B cell (primary cell): ENCODE data around the gene CREM. TPM values are rescaled to one million over a fixed set of nuclear protein-coding genes. Genes with fewer than 3 reads are reported as not detected.

Source experiments
- ATAC-seq: fragments of 200-7000 bp; cut with Tn5 transposase; one replicate; pipeline ENCODE4 v1.10.0; 2021; ENCODE audit warnings: low read depth, mild to moderate bottlenecking, moderate number of reproducible peaks, moderate library complexity
- CTCF ChIA-PET: fragments of 350-600 bp; sonication (Branson Sonifier 250); formaldehyde crosslinking; loops from one replicate; lab custom pipeline; 2021; ENCODE audit warnings: antibody characterized with exemption, inconsistent platforms; lab: Charles Lee
- POLR2A ChIA-PET: fragments of 350-600 bp; sonication (Branson Sonifier 250); formaldehyde crosslinking; loops from one replicate; lab custom pipeline; 2021; ENCODE audit warnings: antibody characterized with exemption; lab: Charles Lee
- DNase-seq: peaks from one replicate; pipeline ENCODE4 v3.0.0; 2013
- H2AFZ ChIP-seq: 2 replicates; pipeline ENCODE4 v1.6.1; 2012; ENCODE audit warnings: mild to moderate bottlenecking, low read depth, low read length; ENCODE audit not compliant: insufficient read depth, poor library complexity, severe bottlenecking
- H3K27ac ChIP-seq, 2 donors: 1 replicate in 1 of 2; 2 replicates in 1 of 2; pipeline ENCODE4 v1.5.1; 2012 to 2013; ENCODE audit warnings: low read length in 2 of 2, mild to moderate bottlenecking in 2 of 2, moderate library complexity in 1 of 2
- H3K27me3 ChIP-seq, 4 experiments: fragments of 200-600 bp in 1 of 4; sonication (generic) in 1 of 4; replicated peaks in 1 of 4; 1 replicate in 2 of 4; 2 replicates in 2 of 4; pipeline versions ENCODE4 v1.6.1 to v1.7.0; 2013 to 2016; ENCODE audit warnings: low read length in 3 of 4, mild to moderate bottlenecking in 2 of 4, mixed read lengths in 1 of 4, moderate library complexity in 1 of 4; ENCODE audit not compliant: insufficient read depth in 4 of 4, control insufficient read depth in 3 of 4; ENCODE audit errors: control extremely low read depth in 1 of 4
- H3K36me3 ChIP-seq, 2 experiments: replicated peaks in 1 of 2; 1 replicate in 1 of 2; 2 replicates in 1 of 2; pipeline versions ENCODE4 v1.6.1 to v1.7.1; 2013; ENCODE audit warnings: low read length in 1 of 2; ENCODE audit not compliant: insufficient read depth in 2 of 2, control insufficient read depth in 1 of 2; ENCODE audit errors: control extremely low read depth in 1 of 2, extremely low read depth in 1 of 2
- H3K4me1 ChIP-seq, 2 donors: fragments of 200-600 bp in 1 of 2; sonication (generic) in 1 of 2; 1 replicate in 1 of 2; 2 replicates in 1 of 2; pipeline versions ENCODE4 v1.5.1 to v1.6.1; 2013 to 2017; ENCODE audit warnings: low read length in 2 of 2; ENCODE audit not compliant: control insufficient read depth in 2 of 2, insufficient read depth in 2 of 2
- H3K4me2 ChIP-seq: replicated peaks from 2 replicates; pipeline ENCODE3; 2012; ENCODE audit warnings: mild to moderate bottlenecking, low read depth, low read length; ENCODE audit not compliant: poor library complexity, severe bottlenecking
- H3K4me3 ChIP-seq, 5 experiments: fragments of 200-600 bp in 1 of 5; sonication (generic) in 1 of 5; 1 replicate in 3 of 5; 2 replicates in 2 of 5; pipeline versions ENCODE4 v1.5.1 to v1.7.0; 2011 to 2016; ENCODE audit warnings: low read length in 4 of 5, mild to moderate bottlenecking in 4 of 5, low read depth in 2 of 5, control low read depth in 1 of 5, moderate library complexity in 1 of 5; ENCODE audit not compliant: insufficient read depth in 1 of 5; ENCODE audit errors: control extremely low read depth in 1 of 5, extremely low read depth in 1 of 5
- H3K79me2 ChIP-seq: fragments of 200-600 bp; sonication (generic); one replicate; pipeline ENCODE4 v1.6.0; 2016; ENCODE audit warnings: low read length; ENCODE audit not compliant: control insufficient read depth, insufficient read depth
- H3K9ac ChIP-seq: fragments of 200-600 bp; sonication (generic); 2 replicates; pipeline ENCODE4 v1.6.1; 2017; ENCODE audit warnings: mild to moderate bottlenecking, low read length, moderate library complexity
- H3K9me3 ChIP-seq, 3 donors: one replicate each; pipeline versions ENCODE4 v1.6.1 to v1.7.1; 2013; ENCODE audit warnings: low read length in 2 of 3; ENCODE audit not compliant: control insufficient read depth in 2 of 3, insufficient read depth in 1 of 3; ENCODE audit errors: control extremely low read depth in 1 of 3
- H4K20me1 ChIP-seq: 2 replicates; pipeline ENCODE4 v1.6.0; 2012; ENCODE audit warnings: mild to moderate bottlenecking, low read length; ENCODE audit not compliant: insufficient read depth, control insufficient read depth, poor library complexity, severe bottlenecking
- H3K27ac Mint-ChIP-seq: one replicate; pipeline ENCODE4 v1.8.0; 2021; ENCODE audit warnings: mixed read lengths
- H3K27me3 Mint-ChIP-seq: one replicate; pipeline ENCODE4 v1.8.0; 2021; ENCODE audit warnings: mixed read lengths
- H3K4me1 Mint-ChIP-seq: one replicate; pipeline ENCODE4 v1.8.0; 2021; ENCODE audit warnings: mixed read lengths
- H3K4me3 Mint-ChIP-seq: one replicate; pipeline ENCODE4 v1.8.0; 2021; ENCODE audit warnings: mixed read lengths
- H3K9me3 Mint-ChIP-seq: one replicate; pipeline ENCODE4 v1.8.0; 2022; ENCODE audit warnings: mixed read lengths; ENCODE audit not compliant: insufficient read depth
- CTCF ChIP-seq: fragments of 200-600 bp; IDR thresholded peaks from one replicate; pipeline ENCODE4 v1.8.0; 2022; ENCODE audit warnings: antibody characterized with exemption, mild to moderate bottlenecking
- EZH2 ChIP-seq: IDR thresholded peaks from 2 replicates; pipeline ENCODE4 v1.6.1; 2012; ENCODE audit warnings: borderline replicate concordance, low read depth, mild to moderate bottlenecking, moderate library complexity, low read length; ENCODE audit not compliant: insufficient read depth, poor library complexity, severe bottlenecking
- WGBS: methylation state at CpG from one replicate; pipeline ENCODE4 v1.1.5; 2013; ENCODE audit warnings: missing lambda C conversion rate; ENCODE audit not compliant: insufficient coverage; 5-methylcytosine and 5-hydroxymethylcytosine counted together
- intact Hi-C: fragments of 100-400 bp; cut with micrococcal nuclease; formaldehyde crosslinking; loops from one replicate; pipeline ENCODE4 v1.10.0; 2022
- polyA plus RNA-seq: library from polyadenylated mRNA; depleted of rRNA; stranded (reverse); fragments of >200 nt; gene quantifications from 2 replicates; pipeline ENCODE4 v1.2.3, GENCODE V29; 2012
- total RNA-seq, 2 donors: library from RNA; stranded (reverse); fragments of 120-200 nt in 1 of 2; gene quantifications; 1 replicate in 1 of 2; 2 replicates in 1 of 2; pipeline versions ENCODE4 v1.2.3 to v1.2.4, GENCODE V29; 2013 to 2022

Gene CREM
- total and polyA plus RNA-seq, 2 donors (not counting 1 experiment from before 2014, with no cell fraction given): 7.3 to 94.6 TPM

DNA sequence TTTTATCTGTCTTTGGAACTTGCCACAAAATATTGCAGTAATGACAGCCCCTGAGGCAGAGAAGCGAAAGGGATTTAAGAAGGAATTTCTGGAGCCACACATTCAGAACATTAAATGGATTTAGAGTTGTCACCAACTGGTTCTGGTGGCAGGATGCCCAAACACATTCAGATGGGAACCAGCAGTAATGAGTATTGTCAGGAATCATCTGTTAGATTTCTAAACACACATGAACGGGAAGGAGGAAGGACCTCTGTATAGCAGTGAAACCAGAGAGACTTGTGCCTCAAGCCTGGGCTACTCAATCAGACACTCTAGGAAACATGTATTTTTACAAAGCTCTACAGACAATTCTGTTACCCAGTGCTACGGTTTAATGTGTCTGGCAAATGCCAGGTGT, 105.9 kb downstream of the CREM start:
- DNase-seq (no peak), ATAC-seq (no peak)
- no peak overlapping the region for H3K27ac Mint-ChIP-seq
- H3K9me3 Mint-ChIP-seq: no peaks in the 10 kb centered on the region
- TF ChIP-seq CTCF (no peak), EZH2 (no peak)
- H3K27me3 Mint-ChIP-seq: no peaks in the 10 kb centered on the region
- no peaks in the 10 kb centered on the region for H3K27me3 ChIP-seq
- no peaks in the 10 kb centered on the region for H3K4me1 ChIP-seq
- no peak overlapping the region for H3K27ac ChIP-seq
- intact Hi-C loops: no loop called here
- no peaks in the 10 kb centered on the region for H3K9me3 ChIP-seq
- no peak overlapping the region for H3K4me3 Mint-ChIP-seq
- POLR2A ChIA-PET: no interaction called here
- no peaks in the 10 kb centered on the region for H3K79me2 ChIP-seq
- H3K36me3 ChIP-seq: no peaks in the 10 kb centered on the region
- no peaks in the 10 kb centered on the region for H4K20me1 ChIP-seq
- H2AFZ ChIP-seq: no peak overlapping the region
- H3K4me3 ChIP-seq: no peak overlapping the region
- no peak overlapping the region for H3K9ac ChIP-seq
- no peaks in the 10 kb centered on the region for H3K4me1 Mint-ChIP-seq
- CTCF ChIA-PET: no interaction called here
- H3K4me2 ChIP-seq: no peak overlapping the region
- 90% methylated on average over 2 of the region's 3 CpGs for WGBS

- H4K20me1 ChIP-seq: no peaks in the 10 kb centered on the region
- no peak for TF ChIP-seq EZH2
- no peak for TF ChIP-seq CTCF
- no peak overlapping the region for H2AFZ ChIP-seq
- no peaks in the 10 kb centered on the region for H3K4me1 Mint-ChIP-seq
- no peak overlapping the region for H3K27ac ChIP-seq
- no peaks in the 10 kb centered on the region for H3K27me3 ChIP-seq
- WGBS: no CpG with 5 or more reads among the region's 8 CpGs
- no peak overlapping the region for H3K4me2 ChIP-seq
- ATAC-seq (no peak), DNase-seq (no peak)
- intact Hi-C loops: no loop called here
- no peaks in the 10 kb centered on the region for H3K36me3 ChIP-seq
- H3K9me3 Mint-ChIP-seq: no peaks in the 10 kb centered on the region
- H3K79me2 ChIP-seq: no peaks in the 10 kb centered on the region
- H3K4me3 ChIP-seq: no peak overlapping the region
- POLR2A ChIA-PET: no interaction called here
- H3K9me3 ChIP-seq: no peaks in the 10 kb centered on the region
- no peak overlapping the region for H3K9ac ChIP-seq
- H3K27me3 Mint-ChIP-seq: no peaks in the 10 kb centered on the region
- no peaks in the 10 kb centered on the region for H3K4me1 ChIP-seq
- no peak overlapping the region for H3K27ac Mint-ChIP-seq
- no peak overlapping the region for H3K4me3 Mint-ChIP-seq
- CTCF ChIA-PET: interaction anchor here (1.1 kb wide), 1 partner anchor 116 kb away, joined by 3 read pairs; no protein-coding TSS in a partner anchor
Measured at GRCh38 chr10:35234073-35234472, 107.4 kb downstream of the CREM start.
